HepG2 (cell line): ENCODE data around the gene TCEAL3.

ENCODE experiments used
- CREB1 ChIP-seq, 2 experiments: fragments of 450-650 bp in 1 of 2; IDR thresholded peaks; 2 replicates each; pipeline ENCODE4 v1.6.1; 2016 to 2017; ENCODE audit warnings: control low read depth in 1 of 2, mild to moderate bottlenecking in 1 of 2, missing compliant biosample characterization in 1 of 2, missing genetic modification characterization in 1 of 2
- ETV5 ChIP-seq: IDR thresholded peaks from 2 replicates; pipeline ENCODE4 v1.6.1; 2018; ENCODE audit warnings: missing biosample characterization, missing genetic modification reagents, inconsistent platforms, borderline replicate concordance
- KAT2B ChIP-seq: fragments of 150-350 bp; IDR thresholded peaks from 2 replicates; pipeline ENCODE4 v1.6.1; 2014; ENCODE audit warnings: low read depth, low read length, borderline replicate concordance
- KDM5A ChIP-seq: fragments of 200-600 bp; sonication (generic); IDR thresholded peaks from 2 replicates; pipeline ENCODE4 v1.7.0; 2018; ENCODE audit warnings: antibody characterized with exemption, mild to moderate bottlenecking, low read length, borderline replicate concordance
- POLR2A ChIP-seq, 2 experiments: IDR thresholded peaks; 2 replicates each; pipeline ENCODE4 v1.6.1; 2011; ENCODE audit warnings: low read depth in 2 of 2, low read length in 2 of 2, mild to moderate bottlenecking in 1 of 2, moderate library complexity in 1 of 2; ENCODE audit not compliant: insufficient read depth in 1 of 2
- POLR2AphosphoS5 ChIP-seq: IDR thresholded peaks from 2 replicates; pipeline ENCODE4 v1.6.1; 2012; ENCODE audit warnings: low read depth, low read length
- RARA ChIP-seq: IDR thresholded peaks from 2 replicates; pipeline ENCODE4 v1.6.1; 2016; ENCODE audit warnings: missing genetic modification reagents, missing compliant biosample characterization
- RERE ChIP-seq: IDR thresholded peaks from 2 replicates; pipeline ENCODE4 v1.6.1; 2016; ENCODE audit warnings: low read depth, missing genetic modification reagents, missing compliant biosample characterization
- ZBTB7B ChIP-seq: sonication (generic); formaldehyde crosslinking; IDR thresholded peaks from 2 replicates; pipeline ENCODE4 v1.4.0; 2020; ENCODE audit warnings: missing genetic modification reagents
- ZNF362 ChIP-seq: sonication (generic); formaldehyde crosslinking; IDR thresholded peaks from 2 replicates; pipeline ENCODE4 v1.4.0; 2020; ENCODE audit warnings: missing genetic modification reagents, mild to moderate bottlenecking, borderline replicate concordance
- ZNF619 ChIP-seq: sonication (generic); formaldehyde crosslinking; IDR thresholded peaks from 2 replicates; pipeline ENCODE4 v1.4.0; 2020; ENCODE audit warnings: mild to moderate bottlenecking, missing genetic modification reagents
- TF ChIP-seq, protein P1 (sequence below): sonication (generic); formaldehyde crosslinking; IDR thresholded peaks from 2 replicates; pipeline ENCODE4 v1.5.0; 2020; ENCODE audit warnings: mild to moderate bottlenecking, missing genetic modification reagents, moderate library complexity

- TF ChIP-seq RARA (CRISPR knock-in tag) (no peak), ZBTB7B (CRISPR knock-in tag) (no peak), ETV5 (CRISPR knock-in tag) (no peak), ZNF362 (no peak), ZNF619 (CRISPR knock-in tag) (no peak), KAT2B (no peak), KDM5A (no peak), RERE (CRISPR knock-in tag) (no peak), CREB1 (IDR thresholded peaks at IDR 0.05) (no peak), CREB1 (CRISPR knock-in tag; IDR thresholded peaks at IDR 0.05) (no peak), POLR2A (IDR thresholded peaks at IDR 0.05; ENCODE audit: insufficient read depth in 1 of 2, low read depth in 2 of 2, low read length in 2 of 2) (no peak), POLR2AphosphoS5 (no peak)
- TF ChIP-seq, protein P1, sequence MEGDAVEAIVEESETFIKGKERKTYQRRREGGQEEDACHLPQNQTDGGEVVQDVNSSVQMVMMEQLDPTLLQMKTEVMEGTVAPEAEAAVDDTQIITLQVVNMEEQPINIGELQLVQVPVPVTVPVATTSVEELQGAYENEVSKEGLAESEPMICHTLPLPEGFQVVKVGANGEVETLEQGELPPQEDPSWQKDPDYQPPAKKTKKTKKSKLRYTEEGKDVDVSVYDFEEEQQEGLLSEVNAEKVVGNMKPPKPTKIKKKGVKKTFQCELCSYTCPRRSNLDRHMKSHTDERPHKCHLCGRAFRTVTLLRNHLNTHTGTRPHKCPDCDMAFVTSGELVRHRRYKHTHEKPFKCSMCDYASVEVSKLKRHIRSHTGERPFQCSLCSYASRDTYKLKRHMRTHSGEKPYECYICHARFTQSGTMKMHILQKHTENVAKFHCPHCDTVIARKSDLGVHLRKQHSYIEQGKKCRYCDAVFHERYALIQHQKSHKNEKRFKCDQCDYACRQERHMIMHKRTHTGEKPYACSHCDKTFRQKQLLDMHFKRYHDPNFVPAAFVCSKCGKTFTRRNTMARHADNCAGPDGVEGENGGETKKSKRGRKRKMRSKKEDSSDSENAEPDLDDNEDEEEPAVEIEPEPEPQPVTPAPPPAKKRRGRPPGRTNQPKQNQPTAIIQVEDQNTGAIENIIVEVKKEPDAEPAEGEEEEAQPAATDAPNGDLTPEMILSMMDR (CRISPR knock-in tag): no peak
These were observed 9.0 kb downstream of the TCEAL3 start for GRCh38 chrX:103616676-103617186.
